IMR-90 (cell line): ENCODE results near the gene RHOB. TPM values are rescaled to one million over a fixed set of nuclear protein-coding genes. Genes with fewer than 3 reads are reported as not detected.

ENCODE experiments used
- ATAC-seq: fragments of 200-7000 bp; cut with Tn5 transposase; 2 replicates; pipeline ENCODE4 v1.9.1; 2020; ENCODE audit warnings: low read depth, mild to moderate bottlenecking, moderate library complexity
- BruUV-seq: library from RNA; stranded (reverse); fragments of 400-500 nt; replicated peaks from 2 replicates; lab custom pipeline; 2021; lab: Mats Ljungman, UMichigan
- CTCF ChIA-PET: fragments of 300-600 bp; formaldehyde crosslinking; extraction: SDS; loops from one replicate; lab custom pipeline; 2021; ENCODE audit warnings: antibody characterized with exemption; lab: Yijun Ruan, JAX
- POLR2A ChIA-PET: fragments of 300-600 bp; sonication (Branson Sonifier 250); formaldehyde crosslinking; loops from one replicate; lab custom pipeline; 2022; ENCODE audit warnings: antibody characterized with exemption; ENCODE audit not compliant: unreplicated experiment; lab: Charles Lee
- DNase-seq: peaks from one replicate; pipeline ENCODE4 v3.0.0; 2013
- H2AFZ ChIP-seq: replicated peaks from 2 replicates; pipeline ENCODE3; 2013; ENCODE audit warnings: low read length, mild to moderate bottlenecking; ENCODE audit not compliant: poor library complexity
- H2AK5ac ChIP-seq: 2 replicates; pipeline ENCODE4 v1.6.1; 2013; ENCODE audit warnings: low read depth, low read length, inconsistent platforms
- H2AK9ac ChIP-seq: replicated peaks from 2 replicates; pipeline ENCODE3; 2013; ENCODE audit warnings: mild to moderate bottlenecking, low read depth, low read length, moderate library complexity; ENCODE audit not compliant: poor library complexity
- H2BK120ac ChIP-seq: 2 replicates; pipeline ENCODE4 v1.6.1; 2013; ENCODE audit warnings: low read depth, low read length, inconsistent platforms
- H2BK15ac ChIP-seq: 3 replicates; pipeline ENCODE4 v1.6.1; 2013; ENCODE audit warnings: low read depth, low read length, inconsistent platforms
- H2BK20ac ChIP-seq: 2 replicates; pipeline ENCODE4 v1.6.1; 2013; ENCODE audit warnings: low read depth, mild to moderate bottlenecking, inconsistent platforms, low read length, moderate library complexity
- H2BK5ac ChIP-seq: 2 replicates; pipeline ENCODE4 v1.6.1; 2013; ENCODE audit warnings: mild to moderate bottlenecking, low read depth, low read length, inconsistent platforms; ENCODE audit not compliant: poor library complexity, severe bottlenecking
- H3K14ac ChIP-seq: replicated peaks from 2 replicates; pipeline ENCODE4 v1.6.1; 2013; ENCODE audit warnings: low read depth, low read length, inconsistent platforms
- H3K18ac ChIP-seq: 2 replicates; pipeline ENCODE4 v1.6.1; 2013; ENCODE audit warnings: low read depth, low read length, control low read depth
- H3K23ac ChIP-seq: 2 replicates; pipeline ENCODE4 v1.6.1; 2013; ENCODE audit warnings: low read depth, low read length, inconsistent platforms
- H3K27ac ChIP-seq: 2 replicates; pipeline ENCODE4 v1.5.1; 2013; ENCODE audit warnings: mild to moderate bottlenecking, control low read depth, low read length; ENCODE audit not compliant: insufficient read depth
- H3K27me3 ChIP-seq: 2 replicates; pipeline ENCODE4 v1.6.1; 2013; ENCODE audit warnings: low read length; ENCODE audit not compliant: control insufficient read depth, insufficient read depth
- H3K36me3 ChIP-seq: 2 replicates; pipeline ENCODE4 v1.6.1; 2013; ENCODE audit warnings: low read length, mixed read lengths; ENCODE audit not compliant: control insufficient read depth, insufficient read depth
- H3K4ac ChIP-seq: 2 replicates; pipeline ENCODE4 v1.6.1; 2013; ENCODE audit warnings: low read depth, low read length, inconsistent platforms
- H3K4me1 ChIP-seq: 2 replicates; pipeline ENCODE4 v1.6.1; 2013; ENCODE audit warnings: low read length, mixed read lengths; ENCODE audit not compliant: control insufficient read depth, insufficient read depth
- H3K4me2 ChIP-seq: 2 replicates; pipeline ENCODE4 v1.6.1; 2013; ENCODE audit warnings: low read depth, mild to moderate bottlenecking, control low read depth, low read length, moderate library complexity
- H3K4me3 ChIP-seq: 2 replicates; pipeline ENCODE4 v1.5.1; 2013; ENCODE audit warnings: low read depth, mild to moderate bottlenecking, control low read depth, low read length, moderate library complexity; ENCODE audit not compliant: insufficient read depth
- H3K56ac ChIP-seq: 2 replicates; pipeline ENCODE4 v1.6.1; 2013; ENCODE audit warnings: low read length, inconsistent platforms; ENCODE audit not compliant: insufficient read depth; ENCODE audit errors: extremely low read depth
- H3K79me1 ChIP-seq, 2 experiments: 2 replicates each; pipeline ENCODE4 v1.6.1; 2013; ENCODE audit warnings: low read length in 2 of 2, inconsistent platforms in 1 of 2, low read depth in 1 of 2
- H3K9ac ChIP-seq: 2 replicates; pipeline ENCODE4 v1.6.1; 2013; ENCODE audit warnings: low read depth, low read length, control low read depth
- H3K9me1 ChIP-seq: 2 replicates; pipeline ENCODE4 v1.6.1; 2013; ENCODE audit warnings: low read length, inconsistent platforms; ENCODE audit not compliant: insufficient read depth
- H3K9me3 ChIP-seq: 2 replicates; pipeline ENCODE4 v1.6.1; 2013; ENCODE audit warnings: low read length; ENCODE audit not compliant: control insufficient read depth, insufficient read depth
- H4K20me1 ChIP-seq: 2 replicates; pipeline ENCODE4 v1.6.1; 2013; ENCODE audit warnings: low read length, inconsistent platforms; ENCODE audit not compliant: insufficient read depth
- H4K5ac ChIP-seq: 2 replicates; pipeline ENCODE4 v1.6.1; 2013; ENCODE audit warnings: mild to moderate bottlenecking, low read depth, low read length, control low read depth
- H4K8ac ChIP-seq, 2 experiments: 2 replicates each; pipeline ENCODE4 v1.6.1; 2013; ENCODE audit warnings: low read depth in 2 of 2, low read length in 2 of 2, control low read depth in 1 of 2, inconsistent platforms in 1 of 2
- H4K91ac ChIP-seq: 2 replicates; pipeline ENCODE4 v1.6.1; 2013; ENCODE audit warnings: low read depth, low read length, inconsistent platforms; ENCODE audit not compliant: insufficient read depth
- BHLHE40 ChIP-seq: fragments of 150-350 bp; IDR thresholded peaks from 2 replicates; pipeline ENCODE4 v1.6.1; 2016; ENCODE audit warnings: mild to moderate bottlenecking, low read depth, low read length
- CEBPB ChIP-seq: IDR thresholded peaks from 2 replicates; pipeline ENCODE4 v1.6.1; 2012; ENCODE audit warnings: low read depth, low read length, improper control_type of control experiment
- FOS ChIP-seq: fragments of 150-350 bp; IDR thresholded peaks from 2 replicates; pipeline ENCODE4 v1.6.1; 2016; ENCODE audit warnings: low read depth, low read length
- MAFK ChIP-seq: IDR thresholded peaks from 2 replicates; pipeline ENCODE4 v1.6.1; 2012; ENCODE audit warnings: low read depth, low read length, improper control_type of control experiment
- MAZ ChIP-seq: IDR thresholded peaks from 2 replicates; pipeline ENCODE4 v1.6.1; 2012; ENCODE audit warnings: low read depth, mild to moderate bottlenecking, low read length, improper control_type of control experiment, moderate library complexity, borderline replicate concordance
- MXI1 ChIP-seq: IDR thresholded peaks from 2 replicates; pipeline ENCODE4 v1.6.1; 2012; ENCODE audit warnings: low read depth, mild to moderate bottlenecking, low read length, moderate library complexity, borderline replicate concordance
- NFE2L2 ChIP-seq: fragments of 150-350 bp; IDR thresholded peaks from 2 replicates; pipeline ENCODE4 v1.6.1; 2016; ENCODE audit warnings: low read depth, mild to moderate bottlenecking, low read length
- POLR2A ChIP-seq: IDR thresholded peaks from 2 replicates; pipeline ENCODE4 v1.6.1; 2012; ENCODE audit warnings: mild to moderate bottlenecking, low read depth, low read length
- RAD21 ChIP-seq: IDR thresholded peaks from 2 replicates; pipeline ENCODE4 v1.6.1; 2012; ENCODE audit warnings: low read length, improper control_type of control experiment
- RCOR1 ChIP-seq: IDR thresholded peaks from 2 replicates; pipeline ENCODE4 v1.6.1; 2012; ENCODE audit warnings: mild to moderate bottlenecking, low read length, improper control_type of control experiment; ENCODE audit not compliant: insufficient replicate concordance
- RFX5 ChIP-seq: IDR thresholded peaks from 2 replicates; pipeline ENCODE4 v1.8.0; 2012; ENCODE audit warnings: low read depth, mild to moderate bottlenecking, low read length, moderate library complexity
- SMC3 ChIP-seq: fragments of 150-350 bp; IDR thresholded peaks from 2 replicates; pipeline ENCODE4 v1.6.1; 2016; ENCODE audit warnings: low read depth, mild to moderate bottlenecking, antibody characterized with exemption, low read length, moderate library complexity
- WGBS, 2 experiments: methylation state at CpG; one replicate each; pipeline versions ENCODE4 v1.1.5 to v1.1.7; 2013; ENCODE audit warnings: missing lambda C conversion rate in 2 of 2; ENCODE audit not compliant: insufficient read length in 1 of 2; ENCODE audit errors: extremely low coverage in 2 of 2; 5-methylcytosine and 5-hydroxymethylcytosine counted together
- dilution Hi-C: fragments of 300-500 bp; cut with HindIII; formaldehyde crosslinking; loops from one replicate; pipeline ENCODE4 v1.14.3; 2018; ENCODE audit warnings: low sequenced_read_pairs; ENCODE audit not compliant: unreplicated experiment
- in situ Hi-C: fragments of 300-500 bp; cut with MboI; formaldehyde crosslinking; loops from 3 replicates; pipeline ENCODE4 v1.14.3; 2019; ENCODE audit warnings: low sequenced_read_pairs, inconsistent platforms, mixed read lengths
- intact Hi-C: fragments of 100-400 bp; cut with micrococcal nuclease; formaldehyde crosslinking; loops from 2 replicates; pipeline ENCODE4 v1.10.0; 2022
- polyA plus RNA-seq, 3 experiments: library from polyadenylated mRNA; depleted of rRNA; stranded (reverse); fragments of >200 nt; gene quantifications; 2 replicates each; pipeline ENCODE4 v1.2.3, GENCODE V29; 2012; ENCODE audit warnings: low replicate concordance in 1 of 3
- total RNA-seq: library from RNA; depleted of rRNA; stranded (reverse); fragments of >200 nt; gene quantifications from 2 replicates; pipeline ENCODE4 v1.2.3, GENCODE V29; 2012
- TF ChIP-seq, protein P1 (sequence below): conservative IDR thresholded peaks from 2 replicates; pipeline ENCODE4 v1.5.1; 2012; ENCODE audit warnings: mild to moderate bottlenecking, low read depth, low read length, improper control_type of control experiment
- TF ChIP-seq, protein P2 (sequence below): fragments of 150-350 bp; IDR thresholded peaks from 2 replicates; pipeline ENCODE4 v1.6.1; 2016; ENCODE audit warnings: low read depth, mild to moderate bottlenecking, low read length, moderate library complexity, borderline replicate concordance
- TF ChIP-seq, protein P3 (sequence below): fragments of 150-350 bp; IDR thresholded peaks from 2 replicates; pipeline ENCODE4 v1.6.1; 2017; ENCODE audit warnings: mild to moderate bottlenecking, antibody characterized with exemption, low read length, low read depth

The RHOB gene
- total and polyA plus RNA-seq, 2 of the 4 experiments (the other 2 are of a cell fraction) = 112 to 149 TPM

DNA sequence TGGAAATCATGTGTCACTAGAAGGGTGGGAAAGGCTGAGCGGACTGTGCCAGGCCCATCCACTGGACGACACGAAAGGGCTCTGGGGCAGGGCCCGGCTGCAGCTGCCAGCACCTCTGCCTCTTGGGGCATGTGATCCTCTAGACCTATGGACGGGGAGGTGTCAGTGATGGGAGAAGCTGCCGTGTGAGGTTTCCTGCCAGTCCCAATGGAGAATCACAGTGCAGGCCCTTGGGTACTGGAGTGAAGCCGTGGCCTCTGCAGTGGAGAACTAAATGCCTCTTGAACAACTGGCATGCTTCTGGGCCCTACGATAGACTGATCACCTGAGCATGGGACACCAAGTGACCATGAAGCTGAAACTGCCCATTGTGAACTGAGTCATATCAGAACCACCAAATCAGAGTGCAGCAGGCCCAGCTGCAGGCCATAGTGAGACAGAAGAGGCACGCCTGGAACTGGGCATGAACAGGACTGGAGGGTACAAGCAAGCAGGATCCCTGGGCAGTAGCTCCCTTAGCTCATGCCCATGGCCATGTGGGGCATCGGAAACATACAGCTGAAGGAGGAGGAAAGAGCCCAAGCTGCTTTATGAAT, 18.8 kb upstream of the RHOB start:
- Histone ChIP-seq H3K9me1 (peaks cover 14% of the 10 kb centered on the region), H3K14ac (no peak overlapping the region), H3K79me1 (no peaks in the 10 kb centered on the region; a peak in 1 of 4 replicates), H3K9me3 (no peaks in the 10 kb centered on the region), H3K23ac (no peak overlapping the region), H4K5ac (no peak overlapping the region), H3K4ac (no peak overlapping the region), H2AK9ac (no peak overlapping the region), H3K27me3 (peaks cover 4% of the 10 kb centered on the region; the same call in 1 of the 2 replicates), H4K20me1 (peaks cover 5% of the 10 kb centered on the region; the same call in 1 of the 2 replicates), H2BK15ac (no peak overlapping the region), H3K4me1 (peaks cover 18% of the 10 kb centered on the region), H3K36me3 (no peaks in the 10 kb centered on the region), H2BK120ac (0 out of 2 replicates have a peak overlapping the region, but pooled peaks have one; percentile 17), H3K9ac (no peak overlapping the region), H3K27ac (no peak overlapping the region), H4K8ac (no peak overlapping the region), H3K4me2 (no peak overlapping the region), H2BK20ac (no peak overlapping the region), H2AK5ac (peak overlapping the region; percentile 21; the same call in 1 of the 2 replicates), H3K4me3 (no peak overlapping the region), H4K91ac (no peak overlapping the region), H3K56ac (no peak overlapping the region), H3K18ac (no peak overlapping the region), H2AFZ (peak overlapping the region; percentile 53), H2BK5ac (no peak overlapping the region)
- in situ Hi-C loops (no loop called here), dilution Hi-C loops (no loop called here), intact Hi-C loops (no loop called here)
- ATAC-seq (no peak), DNase-seq (no peak)
- WGBS, 2 experiments = 96% methylated on average over 7 of the region's 10 CpGs; no CpG with 5 or more reads in 1 of the 2 experiments
- CTCF ChIA-PET = interaction anchor here (0.6 to 0.7 kb wide), 3 partner anchors 9 to 216 kb away, joined by 3 to 7 read pairs (median 3); no protein-coding TSS in a partner anchor
- POLR2A ChIA-PET = interaction anchor here (1.2 kb wide), 1 partner anchor 19 kb away, joined by 5 read pairs; the partner anchor contains the start of gene RHOB
- no TSS peak for BruUV-seq
- TF ChIP-seq MXI1 (no peak), RAD21 (no peak), MAFK (no peak), RFX5 (no peak), CEBPB (no peak), BHLHE40 (no peak), FOS (no peak), NFE2L2 (no peak), POLR2A (no peak), RCOR1 (no peak), MAZ (no peak), SMC3 (no peak)
- TF ChIP-seq, protein P1, sequence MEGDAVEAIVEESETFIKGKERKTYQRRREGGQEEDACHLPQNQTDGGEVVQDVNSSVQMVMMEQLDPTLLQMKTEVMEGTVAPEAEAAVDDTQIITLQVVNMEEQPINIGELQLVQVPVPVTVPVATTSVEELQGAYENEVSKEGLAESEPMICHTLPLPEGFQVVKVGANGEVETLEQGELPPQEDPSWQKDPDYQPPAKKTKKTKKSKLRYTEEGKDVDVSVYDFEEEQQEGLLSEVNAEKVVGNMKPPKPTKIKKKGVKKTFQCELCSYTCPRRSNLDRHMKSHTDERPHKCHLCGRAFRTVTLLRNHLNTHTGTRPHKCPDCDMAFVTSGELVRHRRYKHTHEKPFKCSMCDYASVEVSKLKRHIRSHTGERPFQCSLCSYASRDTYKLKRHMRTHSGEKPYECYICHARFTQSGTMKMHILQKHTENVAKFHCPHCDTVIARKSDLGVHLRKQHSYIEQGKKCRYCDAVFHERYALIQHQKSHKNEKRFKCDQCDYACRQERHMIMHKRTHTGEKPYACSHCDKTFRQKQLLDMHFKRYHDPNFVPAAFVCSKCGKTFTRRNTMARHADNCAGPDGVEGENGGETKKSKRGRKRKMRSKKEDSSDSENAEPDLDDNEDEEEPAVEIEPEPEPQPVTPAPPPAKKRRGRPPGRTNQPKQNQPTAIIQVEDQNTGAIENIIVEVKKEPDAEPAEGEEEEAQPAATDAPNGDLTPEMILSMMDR = no peak
- TF ChIP-seq, protein P2, sequence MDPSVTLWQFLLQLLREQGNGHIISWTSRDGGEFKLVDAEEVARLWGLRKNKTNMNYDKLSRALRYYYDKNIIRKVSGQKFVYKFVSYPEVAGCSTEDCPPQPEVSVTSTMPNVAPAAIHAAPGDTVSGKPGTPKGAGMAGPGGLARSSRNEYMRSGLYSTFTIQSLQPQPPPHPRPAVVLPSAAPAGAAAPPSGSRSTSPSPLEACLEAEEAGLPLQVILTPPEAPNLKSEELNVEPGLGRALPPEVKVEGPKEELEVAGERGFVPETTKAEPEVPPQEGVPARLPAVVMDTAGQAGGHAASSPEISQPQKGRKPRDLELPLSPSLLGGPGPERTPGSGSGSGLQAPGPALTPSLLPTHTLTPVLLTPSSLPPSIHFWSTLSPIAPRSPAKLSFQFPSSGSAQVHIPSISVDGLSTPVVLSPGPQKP = no peak
- TF ChIP-seq, protein P3, sequence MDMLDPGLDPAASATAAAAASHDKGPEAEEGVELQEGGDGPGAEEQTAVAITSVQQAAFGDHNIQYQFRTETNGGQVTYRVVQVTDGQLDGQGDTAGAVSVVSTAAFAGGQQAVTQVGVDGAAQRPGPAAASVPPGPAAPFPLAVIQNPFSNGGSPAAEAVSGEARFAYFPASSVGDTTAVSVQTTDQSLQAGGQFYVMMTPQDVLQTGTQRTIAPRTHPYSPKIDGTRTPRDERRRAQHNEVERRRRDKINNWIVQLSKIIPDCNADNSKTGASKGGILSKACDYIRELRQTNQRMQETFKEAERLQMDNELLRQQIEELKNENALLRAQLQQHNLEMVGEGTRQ = no peak
